NCI-H510A (cell line): ENCODE results near the gene ABCG2.
"Not testable (repeated sequence)": the region's sequence is repeated elsewhere in the genome, so short reads cannot be mapped to it uniquely, and the experiment has no call there.

ENCODE experiments used
- DNase-seq: peaks from one replicate; lab custom pipeline; 2025; lab: John Stamatoyannopoulos, UW

ABCG2 gene

GRCh38 chr4:88166608-88167007 is 8.2 kb upstream of the ABCG2 start:
- no peak for DNase-seq

DNA sequence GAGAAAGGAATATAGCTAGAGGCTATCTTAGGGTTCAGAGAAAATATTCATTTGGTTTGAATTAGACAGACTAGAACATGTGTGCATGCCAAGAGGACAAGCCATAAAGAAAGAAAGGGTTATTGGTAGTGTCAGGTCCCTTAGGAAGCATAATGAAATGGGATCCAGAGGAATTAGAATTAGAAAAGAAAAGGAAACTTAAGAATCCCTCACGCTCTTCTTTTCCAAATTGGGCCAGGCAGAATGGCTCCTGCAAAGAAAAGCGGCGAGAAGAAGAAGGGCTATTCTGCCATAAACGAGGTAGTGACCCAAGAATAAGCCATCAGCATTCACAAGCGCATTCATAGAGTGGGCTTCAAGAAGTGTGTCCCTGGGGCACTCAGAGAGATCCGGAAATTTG is 4.9 kb upstream of the ABCG2 start:
- no peak for DNase-seq

- DNase-seq, result no peak
These were observed 4.2 kb upstream of the ABCG2 start for GRCh38 chr4:88162626-88163025.

- DNase-seq, result no peak
These were observed 838 bp upstream of the ABCG2 start for GRCh38 chr4:88159229-88159725.

- no peak for DNase-seq
These were observed 376 bp downstream of the ABCG2 start for GRCh38 chr4:88158038-88158488.

DNA sequence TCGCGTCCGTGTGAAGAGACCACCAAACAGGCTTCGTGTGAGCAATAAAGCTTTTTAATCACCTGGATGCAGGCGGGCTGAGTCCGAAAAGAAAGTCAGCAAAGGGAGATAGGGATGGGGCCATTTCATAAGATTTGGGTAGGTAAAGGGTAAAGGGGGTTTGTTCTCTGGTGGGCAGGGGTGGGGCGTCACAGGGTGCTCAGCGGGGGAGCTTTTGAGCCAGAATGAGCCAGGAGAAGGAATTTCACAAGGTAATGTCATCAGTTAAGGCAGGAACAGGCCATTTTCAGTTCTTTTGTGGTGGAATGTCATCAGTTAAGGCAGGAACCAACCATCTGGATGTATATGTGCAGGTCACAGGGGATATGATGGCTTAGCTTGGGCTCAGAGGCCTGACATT is 6.1 kb downstream of the ABCG2 start:
- not testable (repeated sequence) for DNase-seq

DNA sequence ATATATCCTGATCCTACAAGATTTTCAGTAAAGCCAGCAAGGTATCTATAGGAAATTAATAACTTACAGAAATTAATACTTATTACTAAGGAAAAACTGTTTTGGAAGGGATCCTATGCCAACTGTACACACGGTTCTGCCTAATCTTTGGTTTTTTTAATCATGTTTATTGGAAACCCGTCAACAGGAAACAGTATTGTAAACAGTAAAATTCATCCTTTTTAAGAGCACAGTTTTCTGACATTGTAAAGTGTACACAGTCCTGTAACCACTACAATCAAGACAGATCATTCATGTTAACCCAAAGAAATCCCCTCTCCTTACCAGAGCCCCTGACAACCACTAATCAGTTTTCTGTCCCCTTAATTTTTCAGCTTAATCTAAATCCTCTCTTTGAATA is 9.9 kb downstream of the ABCG2 start:
- DNase-seq, result no peak

DNA sequence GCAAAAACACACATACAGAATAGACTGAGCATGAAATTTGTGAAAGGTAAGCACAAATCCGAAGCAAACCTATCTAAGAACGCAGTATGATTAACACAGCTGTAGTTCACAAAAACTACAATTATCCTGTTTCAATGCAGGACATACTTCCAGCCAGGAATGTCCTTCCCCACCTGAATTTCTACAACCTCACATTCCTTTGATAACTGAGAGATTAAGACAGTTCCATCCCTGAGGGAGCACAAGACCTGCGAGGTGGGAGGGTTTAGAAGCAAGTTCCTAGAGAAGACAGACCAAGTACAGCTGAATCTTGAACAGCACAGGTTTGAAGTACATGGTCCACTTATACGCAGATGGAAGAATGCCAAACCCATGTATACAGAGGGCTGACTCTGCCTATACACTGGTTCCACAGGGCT is 10.6 kb downstream of the ABCG2 start:
- DNase-seq, result no peak

GRCh38 chr4:88146891-88147290 is 11.5 kb downstream of the ABCG2 start:
- DNase-seq, result no peak

- DNase-seq, result no peak
These were observed 13.6 kb downstream of the ABCG2 start for GRCh38 chr4:88144866-88145300.

GRCh38 chr4:88144048-88144447 is 14.4 kb downstream of the ABCG2 start:
- DNase-seq, result no peak

GRCh38 chr4:88143504-88143903 is 14.9 kb downstream of the ABCG2 start:
- DNase-seq, result no peak

- DNase-seq, result no peak
These were observed 19.9 kb downstream of the ABCG2 start for GRCh38 chr4:88138561-88138960.

DNA sequence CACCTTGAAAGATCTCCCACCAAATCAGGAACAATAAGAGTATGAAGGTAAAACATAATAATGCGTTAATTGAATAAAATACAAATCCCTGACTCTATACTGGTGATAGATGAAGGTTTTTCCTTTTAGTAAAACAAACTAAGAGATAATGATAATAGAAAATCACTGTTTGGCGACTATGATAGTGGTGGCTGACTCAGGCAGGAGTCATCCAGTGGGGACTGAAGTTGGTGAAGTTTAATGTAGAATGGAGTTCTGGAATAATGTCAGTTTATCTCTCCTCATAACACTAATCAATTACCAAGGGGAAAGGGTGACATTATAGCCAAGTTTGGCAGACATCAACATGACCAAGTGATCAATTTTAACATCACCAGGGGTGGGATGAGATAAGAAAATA is 21.3 kb downstream of the ABCG2 start:
- no peak for DNase-seq

- no peak for DNase-seq
These were observed 22.2 kb downstream of the ABCG2 start for GRCh38 chr4:88136249-88136648.

DNA sequence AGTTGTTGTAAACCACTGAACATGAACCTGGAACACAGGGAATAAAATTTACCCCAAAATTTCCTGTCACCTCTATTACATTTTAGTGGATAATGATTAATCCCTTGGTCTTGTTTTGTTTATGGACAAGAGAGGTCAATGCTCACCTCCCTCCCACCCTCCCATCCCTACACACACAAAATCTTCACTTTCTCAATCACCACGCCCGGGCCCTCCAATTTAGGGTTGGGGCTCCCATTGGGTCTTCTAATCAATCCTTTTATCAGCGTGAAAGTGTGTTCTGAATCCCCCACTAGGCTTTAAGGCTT is 23.1 kb downstream of the ABCG2 start:
- DNase-seq, result no peak

GRCh38 chr4:88134536-88135355 is 23.7 kb downstream of the ABCG2 start:
- DNase-seq, result no peak

GRCh38 chr4:88134111-88134510 is 24.3 kb downstream of the ABCG2 start:
- DNase-seq, result no peak

DNA sequence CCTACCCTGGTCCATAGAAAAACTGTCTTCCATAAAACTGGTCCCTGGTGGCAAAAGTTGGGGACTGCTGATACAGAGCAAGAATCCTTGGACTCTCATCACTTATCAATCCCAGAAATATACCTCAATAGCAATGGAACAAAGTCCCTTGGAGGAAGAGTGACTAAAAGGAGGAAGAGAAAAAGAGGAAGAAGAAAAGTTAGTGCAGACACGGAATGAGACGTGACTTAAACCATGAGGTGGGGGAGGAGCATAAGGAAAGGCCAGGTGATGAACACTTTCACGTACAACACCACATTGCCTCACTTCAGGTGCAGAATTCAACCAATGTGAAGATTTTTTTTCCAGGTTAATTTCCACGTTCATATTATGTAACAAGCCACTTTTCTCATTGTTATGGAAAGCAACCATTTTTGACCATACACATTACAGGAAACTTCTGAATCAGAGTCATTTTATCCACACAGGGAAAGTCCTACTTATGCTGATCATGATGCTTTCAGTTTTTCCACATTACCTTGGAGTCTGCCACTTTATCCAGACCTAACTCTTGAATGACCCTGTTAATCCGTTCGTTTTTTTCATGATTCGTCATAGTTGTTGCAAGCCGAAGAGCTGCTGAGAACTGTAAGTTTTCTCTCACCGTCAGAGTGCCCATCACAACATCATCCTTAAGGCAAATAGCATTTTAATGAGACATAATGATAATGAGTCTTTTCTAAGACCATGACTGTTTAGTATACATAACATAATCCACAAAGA is 27.7 kb downstream of the ABCG2 start:
- no peak for DNase-seq

- DNase-seq, result no peak
These were observed 28.4 kb downstream of the ABCG2 start for GRCh38 chr4:88130003-88130402.

GRCh38 chr4:88122260-88122659 is 36.2 kb downstream of the ABCG2 start:
- peak; percentile 61 for DNase-seq

- no peak for DNase-seq
These were observed 38.5 kb downstream of the ABCG2 start for GRCh38 chr4:88119943-88120342.

DNA sequence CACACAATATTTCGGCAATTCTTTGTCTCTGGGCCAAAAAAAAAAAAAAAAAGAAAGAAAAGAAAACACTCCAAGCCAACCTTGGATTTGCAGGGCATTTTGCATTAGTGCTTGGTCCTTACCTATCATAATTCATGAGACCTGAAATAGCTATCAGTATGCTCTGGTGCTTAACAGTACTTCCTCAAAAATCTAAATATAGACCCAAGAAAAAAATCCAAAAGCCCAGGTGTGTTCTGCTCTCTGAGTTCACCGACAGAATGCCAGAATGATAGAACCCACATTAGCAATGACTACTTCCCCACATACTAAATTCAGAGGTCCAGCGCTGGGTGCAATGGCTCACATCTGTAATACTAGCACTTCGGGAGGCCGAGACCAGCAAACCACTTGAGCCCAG is 42.9 kb downstream of the ABCG2 start:
- DNase-seq, result no peak
